H9 (cell line): Measurements from ENCODE around the gene AFAP1L1. TPM values are rescaled to one million over a fixed set of nuclear protein-coding genes. Genes with fewer than 3 reads are reported as not detected.

Experiments
- DNase-seq: peaks from one replicate; pipeline ENCODE4 v3.0.0-alpha.2; 2017
- H2AFZ ChIP-seq: one replicate; pipeline ENCODE4 v1.6.1; 2013; ENCODE audit warnings: mild to moderate bottlenecking, low read length, control low read depth, moderate library complexity
- H2AK5ac ChIP-seq: 2 replicates; pipeline ENCODE4 v1.6.1; 2013; ENCODE audit warnings: low read length, control low read depth, mixed read lengths; ENCODE audit not compliant: insufficient read length
- H2BK120ac ChIP-seq: one replicate; pipeline ENCODE4 v1.6.1; 2013; ENCODE audit warnings: low read depth, mild to moderate bottlenecking, low read length, control low read depth, inconsistent platforms; ENCODE audit not compliant: poor library complexity, severe bottlenecking
- H2BK12ac ChIP-seq: 2 replicates; pipeline ENCODE4 v1.6.1; 2013; ENCODE audit warnings: low read length, control low read depth, mixed read lengths, low read depth; ENCODE audit not compliant: insufficient read length
- H2BK15ac ChIP-seq: 2 replicates; pipeline ENCODE4 v1.6.1; 2013; ENCODE audit warnings: low read depth, low read length, control low read depth
- H2BK20ac ChIP-seq: one replicate; pipeline ENCODE4 v1.6.1; 2013; ENCODE audit warnings: low read depth, mild to moderate bottlenecking, low read length, control low read depth, inconsistent platforms; ENCODE audit not compliant: poor library complexity, severe bottlenecking
- H2BK5ac ChIP-seq: 2 replicates; pipeline ENCODE4 v1.6.1; 2013; ENCODE audit warnings: low read length, control low read depth, mixed read lengths; ENCODE audit not compliant: insufficient read length
- H3K14ac ChIP-seq: 2 replicates; pipeline ENCODE4 v1.6.1; 2013; ENCODE audit warnings: low read length, control low read depth; ENCODE audit not compliant: insufficient read depth
- H3K18ac ChIP-seq: 2 replicates; pipeline ENCODE4 v1.6.1; 2013; ENCODE audit warnings: low read depth, mild to moderate bottlenecking, mixed read lengths, low read length, control low read depth; ENCODE audit not compliant: insufficient read length
- H3K23ac ChIP-seq: 2 replicates; pipeline ENCODE4 v1.6.1; 2013; ENCODE audit warnings: low read length, control low read depth, mixed read lengths, low read depth; ENCODE audit not compliant: insufficient read length
- H3K23me2 ChIP-seq: 2 replicates; pipeline ENCODE4 v1.6.1; 2013; ENCODE audit warnings: low read depth, mild to moderate bottlenecking, mixed read lengths, low read length, control low read depth; ENCODE audit not compliant: insufficient read length, poor library complexity, severe bottlenecking
- H3K27ac ChIP-seq: 2 replicates; pipeline ENCODE4 v1.5.1; 2013; ENCODE audit warnings: low read length, control low read depth, mixed read lengths, low read depth; ENCODE audit not compliant: insufficient read length
- H3K27me3 ChIP-seq: 2 replicates; pipeline ENCODE4 v1.6.1; 2013; ENCODE audit warnings: low read length, control low read depth, inconsistent platforms; ENCODE audit not compliant: insufficient read depth
- H3K4ac ChIP-seq: 2 replicates; pipeline ENCODE4 v1.6.1; 2013; ENCODE audit warnings: low read depth, mild to moderate bottlenecking, control low read depth, inconsistent platforms, low read length, moderate library complexity
- H3K4me1 ChIP-seq: 2 replicates; pipeline ENCODE4 v1.6.1; 2013; ENCODE audit warnings: low read length, control low read depth, inconsistent platforms; ENCODE audit not compliant: insufficient read depth
- H3K4me2 ChIP-seq: 2 replicates; pipeline ENCODE4 v1.6.1; 2013; ENCODE audit warnings: low read length, control low read depth, mixed read lengths; ENCODE audit not compliant: insufficient read length, insufficient read depth
- H3K56ac ChIP-seq: 2 replicates; pipeline ENCODE4 v1.6.1; 2013; ENCODE audit warnings: low read depth, mild to moderate bottlenecking, mixed read lengths, low read length, control low read depth; ENCODE audit not compliant: insufficient read length
- H3K79me1 ChIP-seq: 2 replicates; pipeline ENCODE4 v1.6.1; 2013; ENCODE audit warnings: low read depth, mild to moderate bottlenecking, moderate library complexity, low read length, control low read depth, inconsistent platforms; ENCODE audit not compliant: insufficient read depth, poor library complexity, severe bottlenecking
- H3K79me2 ChIP-seq: 2 replicates; pipeline ENCODE4 v1.6.1; 2013; ENCODE audit warnings: low read length, control low read depth, inconsistent platforms; ENCODE audit not compliant: insufficient read depth
- H3K9ac ChIP-seq: 2 replicates; pipeline ENCODE4 v1.6.1; 2013; ENCODE audit warnings: low read length, control low read depth, mixed read lengths; ENCODE audit not compliant: insufficient read length; ENCODE audit errors: extremely low read depth
- H3K9me3 ChIP-seq: one replicate; pipeline ENCODE4 v1.6.1; 2013; ENCODE audit warnings: low read depth, low read length, inconsistent platforms; ENCODE audit not compliant: control insufficient read depth
- H3T11ph ChIP-seq: one replicate; pipeline ENCODE4 v1.6.1; 2013; ENCODE audit warnings: mild to moderate bottlenecking, low read length, control low read depth, inconsistent platforms
- H4K20me1 ChIP-seq: one replicate; pipeline ENCODE4 v1.6.1; 2013; ENCODE audit not compliant: control insufficient read depth, insufficient read length, insufficient read depth
- H4K5ac ChIP-seq: 2 replicates; pipeline ENCODE4 v1.6.1; 2013; ENCODE audit warnings: low read depth, mild to moderate bottlenecking, mixed read lengths, low read length, control low read depth; ENCODE audit not compliant: insufficient read length
- H4K8ac ChIP-seq: replicated peaks from 2 replicates; pipeline ENCODE4 v1.6.1; 2013; ENCODE audit warnings: low read length, control low read depth, mixed read lengths, low read depth; ENCODE audit not compliant: insufficient read length
- H4K91ac ChIP-seq: 2 replicates; pipeline ENCODE4 v1.6.1; 2013; ENCODE audit warnings: low read depth, mild to moderate bottlenecking, moderate library complexity, mixed read lengths, low read length, control low read depth; ENCODE audit not compliant: insufficient read length
- H3K27ac Mint-ChIP-seq, 3 experiments: 2 replicates in 2 of 3; 3 replicates in 1 of 3; pipeline ENCODE4 v1.8.0; 2020 to 2021; ENCODE audit warnings: mixed read lengths in 3 of 3, mild to moderate bottlenecking in 1 of 3, moderate library complexity in 1 of 3
- H3K27me3 Mint-ChIP-seq: 2 replicates; pipeline ENCODE4 v1.8.0; 2021; ENCODE audit warnings: low read depth, mild to moderate bottlenecking, moderate library complexity, mixed read lengths
- H3K36me3 Mint-ChIP-seq, 3 experiments: 2 replicates in 2 of 3; 3 replicates in 1 of 3; pipeline ENCODE4 v1.8.0; 2020 to 2021; ENCODE audit warnings: low read depth in 3 of 3, mixed read lengths in 3 of 3; ENCODE audit not compliant: insufficient read depth in 1 of 3
- H3K4me1 Mint-ChIP-seq, 2 experiments: 2 replicates each; pipeline ENCODE4 v1.8.0; 2020; ENCODE audit warnings: mixed read lengths in 2 of 2
- H3K4me3 Mint-ChIP-seq, 2 experiments: 2 replicates in 1 of 2; 3 replicates in 1 of 2; pipeline ENCODE4 v1.8.0; 2020 to 2021; ENCODE audit warnings: mild to moderate bottlenecking in 2 of 2, mixed read lengths in 2 of 2, moderate library complexity in 1 of 2
- H3K9me3 Mint-ChIP-seq, 2 experiments: 2 replicates in 1 of 2; 3 replicates in 1 of 2; pipeline ENCODE4 v1.8.0; 2020; ENCODE audit warnings: mild to moderate bottlenecking in 2 of 2, mixed read lengths in 2 of 2, moderate library complexity in 1 of 2
- WGBS: extraction: QIAGEN DNeasy Blood & Tissue Kit; methylation state at CpG from one replicate; pipeline ENCODE4 v1.1.7; 2013; ENCODE audit warnings: missing lambda C conversion rate, low lambda C conversion rate, mixed read lengths; ENCODE audit not compliant: insufficient read length; ENCODE audit errors: extremely low coverage; 5-methylcytosine and 5-hydroxymethylcytosine counted together
- total RNA-seq: library from RNA; stranded (reverse); gene quantifications from 2 replicates; pipeline ENCODE4 v1.2.1, GENCODE V29; 2021
- TF ChIP-seq, protein P1 (sequence below): fragments of 200-600 bp; sonication (generic); conservative IDR thresholded peaks from 3 replicates; pipeline ENCODE4 v1.8.0; 2021; ENCODE audit warnings: antibody characterized with exemption, mild to moderate bottlenecking

The AFAP1L1 gene
- total RNA-seq, 1 experiment from 2014 or later, result 1.8 TPM

DNA sequence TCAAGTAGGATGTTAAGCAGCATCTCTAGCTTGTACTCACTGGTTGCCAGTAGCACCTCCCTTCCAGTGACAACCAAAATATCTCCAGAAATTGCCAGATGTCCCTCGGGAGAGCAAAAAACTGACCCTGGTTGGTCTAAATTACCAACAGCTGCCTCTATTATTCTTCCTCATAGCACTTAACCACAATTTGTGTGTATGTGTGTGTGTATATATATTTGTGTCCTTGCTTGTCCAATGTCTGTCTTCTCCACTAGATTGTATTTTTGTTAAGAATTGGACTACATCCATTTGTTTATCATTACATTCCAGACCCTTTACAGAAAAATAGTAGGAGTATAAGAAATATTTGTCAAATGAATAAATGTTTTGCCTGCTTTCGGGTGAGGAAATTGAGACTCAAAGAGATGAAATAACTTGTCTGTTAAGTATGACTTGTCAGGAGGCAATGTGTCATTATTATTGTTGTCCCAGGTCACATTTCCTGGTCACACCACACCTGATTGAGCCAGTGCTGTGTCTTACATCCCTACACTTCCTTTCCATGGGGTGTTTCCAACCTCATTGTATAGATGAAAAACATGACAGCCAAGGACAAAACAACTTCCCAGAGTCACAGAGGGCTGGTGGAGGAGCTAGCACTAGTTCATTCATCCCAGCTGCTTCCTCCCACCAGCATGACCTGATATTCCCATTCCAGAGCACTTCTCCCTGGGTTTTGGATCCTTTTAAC, 62.2 kb downstream of the AFAP1L1 start:
- Histone ChIP-seq H3K23me2 (no peaks in the 10 kb centered on the region), H3K27me3 (no peaks in the 10 kb centered on the region), H2BK5ac (no peak overlapping the region), H3K18ac (no peak overlapping the region), H3K27ac (no peak overlapping the region), H4K8ac (no peak overlapping the region), H3K4ac (no peak overlapping the region), H2BK20ac (no peak overlapping the region), H3K4me2 (no peak overlapping the region), H3K56ac (no peak overlapping the region), H3K14ac (no peak overlapping the region), H2AFZ (no peak overlapping the region), H2BK12ac (no peak overlapping the region), H2AK5ac (no peak overlapping the region), H3K4me1 (no peaks in the 10 kb centered on the region), H3K79me2 (no peaks in the 10 kb centered on the region), H3K9me3 (no peaks in the 10 kb centered on the region), H3K23ac (no peak overlapping the region), H4K20me1 (no peaks in the 10 kb centered on the region), H3K9ac (no peak overlapping the region), H3K79me1 (no peaks in the 10 kb centered on the region), H4K91ac (no peak overlapping the region), H4K5ac (no peak overlapping the region), H3T11ph (no peak overlapping the region), H2BK120ac (no peak overlapping the region), H2BK15ac (no peak overlapping the region)
- no peak for DNase-seq
- no CpG with 5 or more reads among the region's 2 CpGs for WGBS
- no peak overlapping the region for H3K4me3 Mint-ChIP-seq
- H3K27me3 Mint-ChIP-seq, result peaks cover 4% of the 10 kb centered on the region
- no peaks in the 10 kb centered on the region for H3K36me3 Mint-ChIP-seq
- no peaks in the 10 kb centered on the region for H3K9me3 Mint-ChIP-seq
- no peaks in the 10 kb centered on the region for H3K4me1 Mint-ChIP-seq
- H3K27ac Mint-ChIP-seq, result no peak overlapping the region
- TF ChIP-seq, protein P1, sequence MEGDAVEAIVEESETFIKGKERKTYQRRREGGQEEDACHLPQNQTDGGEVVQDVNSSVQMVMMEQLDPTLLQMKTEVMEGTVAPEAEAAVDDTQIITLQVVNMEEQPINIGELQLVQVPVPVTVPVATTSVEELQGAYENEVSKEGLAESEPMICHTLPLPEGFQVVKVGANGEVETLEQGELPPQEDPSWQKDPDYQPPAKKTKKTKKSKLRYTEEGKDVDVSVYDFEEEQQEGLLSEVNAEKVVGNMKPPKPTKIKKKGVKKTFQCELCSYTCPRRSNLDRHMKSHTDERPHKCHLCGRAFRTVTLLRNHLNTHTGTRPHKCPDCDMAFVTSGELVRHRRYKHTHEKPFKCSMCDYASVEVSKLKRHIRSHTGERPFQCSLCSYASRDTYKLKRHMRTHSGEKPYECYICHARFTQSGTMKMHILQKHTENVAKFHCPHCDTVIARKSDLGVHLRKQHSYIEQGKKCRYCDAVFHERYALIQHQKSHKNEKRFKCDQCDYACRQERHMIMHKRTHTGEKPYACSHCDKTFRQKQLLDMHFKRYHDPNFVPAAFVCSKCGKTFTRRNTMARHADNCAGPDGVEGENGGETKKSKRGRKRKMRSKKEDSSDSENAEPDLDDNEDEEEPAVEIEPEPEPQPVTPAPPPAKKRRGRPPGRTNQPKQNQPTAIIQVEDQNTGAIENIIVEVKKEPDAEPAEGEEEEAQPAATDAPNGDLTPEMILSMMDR, result no peak
